ENCODE measurements around the gene EIF4E3.

Gene EIF4E3

GRCh38 chr3:71734881-71735280, 9.7 kb upstream of the EIF4E3 start:
- TF ChIP-seq GATA3 (IDR thresholded peaks at IDR 0.05; ENCODE audit: low read depth, low read length) (no peak), GATA2 (IDR thresholded peaks at IDR 0.05; ENCODE audit: low read depth, low read length) (no peak)

- no peak for TF ChIP-seq GATA3 (IDR thresholded peaks at IDR 0.05; ENCODE audit: low read depth, low read length)
- no peak for TF ChIP-seq GATA2 (IDR thresholded peaks at IDR 0.05; ENCODE audit: low read depth, low read length)
Measured at GRCh38 chr3:71733319-71733718, 8.1 kb upstream of the EIF4E3 start.

- TF ChIP-seq GATA2 (IDR thresholded peaks at IDR 0.05; ENCODE audit: low read depth, low read length), result no peak
- no peak for TF ChIP-seq GATA3 (IDR thresholded peaks at IDR 0.05; ENCODE audit: low read depth, low read length)
Measured at GRCh38 chr3:71732637-71733036, 7.4 kb upstream of the EIF4E3 start.

- TF ChIP-seq GATA2 (IDR thresholded peaks at IDR 0.05; ENCODE audit: low read depth, low read length), result no peak
Measured at GRCh38 chr3:71728632-71729342, 3.6 kb upstream of the EIF4E3 start.

- TF ChIP-seq GATA2 (IDR thresholded peaks at IDR 0.05; ENCODE audit: low read depth, low read length) (no peak), GATA3 (IDR thresholded peaks at IDR 0.05; ENCODE audit: low read depth, low read length) (no peak)
Measured at GRCh38 chr3:71726146-71726545, 944 bp upstream of the EIF4E3 start.

GRCh38 chr3:71724584-71725270, 475 bp downstream of the EIF4E3 start:
- no peak for TF ChIP-seq GATA3 (IDR thresholded peaks at IDR 0.05; ENCODE audit: low read depth, low read length)
- TF ChIP-seq GATA2 (IDR thresholded peaks at IDR 0.05; ENCODE audit: low read depth, low read length), result no peak

- TF ChIP-seq GATA3 (IDR thresholded peaks at IDR 0.05; ENCODE audit: low read depth, low read length), result no peak
- TF ChIP-seq GATA2 (IDR thresholded peaks at IDR 0.05; ENCODE audit: low read depth, low read length), result no peak
Measured at GRCh38 chr3:71724171-71724453, 1.1 kb downstream of the EIF4E3 start.

- TF ChIP-seq GATA3 (IDR thresholded peaks at IDR 0.05; ENCODE audit: low read depth, low read length) (no peak), GATA2 (IDR thresholded peaks at IDR 0.05; ENCODE audit: low read depth, low read length) (no peak)
Measured at GRCh38 chr3:71723452-71724170, 1.6 kb downstream of the EIF4E3 start.

- TF ChIP-seq GATA2 (IDR thresholded peaks at IDR 0.05; ENCODE audit: low read depth, low read length) (no peak), GATA3 (IDR thresholded peaks at IDR 0.05; ENCODE audit: low read depth, low read length) (no peak)
Measured at GRCh38 chr3:71722693-71723092, 2.5 kb downstream of the EIF4E3 start.

- TF ChIP-seq GATA3 (IDR thresholded peaks at IDR 0.05; ENCODE audit: low read depth, low read length) (no peak), GATA2 (IDR thresholded peaks at IDR 0.05; ENCODE audit: low read depth, low read length) (no peak)
Measured at GRCh38 chr3:71721651-71722157, 3.5 kb downstream of the EIF4E3 start.

GRCh38 chr3:71721002-71721401, 4.2 kb downstream of the EIF4E3 start:
- TF ChIP-seq GATA3 (IDR thresholded peaks at IDR 0.05; ENCODE audit: low read depth, low read length), result no peak

GRCh38 chr3:71718072-71718471, 7.1 kb downstream of the EIF4E3 start:
- TF ChIP-seq GATA2 (IDR thresholded peaks at IDR 0.05; ENCODE audit: low read depth, low read length) (no peak), GATA3 (IDR thresholded peaks at IDR 0.05; ENCODE audit: low read depth, low read length) (no peak)

- no peak for TF ChIP-seq GATA2 (IDR thresholded peaks at IDR 0.05; ENCODE audit: low read depth, low read length)
- no peak for TF ChIP-seq GATA3 (IDR thresholded peaks at IDR 0.05; ENCODE audit: low read depth, low read length)
Measured at GRCh38 chr3:71714595-71714994, 10.6 kb downstream of the EIF4E3 start.

- TF ChIP-seq GATA3 (IDR thresholded peaks at IDR 0.05; ENCODE audit: low read depth, low read length) (no peak), GATA2 (IDR thresholded peaks at IDR 0.05; ENCODE audit: low read depth, low read length) (no peak)
Measured at GRCh38 chr3:71713041-71713440, 12.2 kb downstream of the EIF4E3 start.

Measured in SH-SY5Y (cell line).